OCI-M2 (cell line): ENCODE data around the gene UFD1.

Experiments
- DNase-seq: peaks from one replicate; lab custom pipeline; 2025; ENCODE audit not compliant: unreplicated experiment; lab: John Stamatoyannopoulos, UW

The UFD1 gene

GRCh38 chr22:19516378-19517170 lies 37.6 kb upstream of the UFD1 start:
- no peak for DNase-seq

GRCh38 chr22:19515654-19516377 lies 36.8 kb upstream of the UFD1 start:
- DNase-seq = no peak

- no peak for DNase-seq
These were observed 36.0 kb upstream of the UFD1 start for GRCh38 chr22:19514831-19515565.

GRCh38 chr22:19513823-19514222 lies 34.8 kb upstream of the UFD1 start:
- DNase-seq = no peak

GRCh38 chr22:19510919-19511341 lies 31.9 kb upstream of the UFD1 start:
- no peak for DNase-seq

- no peak for DNase-seq
These were observed 30.9 kb upstream of the UFD1 start for GRCh38 chr22:19509923-19510322.

GRCh38 chr22:19509191-19509590 lies 30.2 kb upstream of the UFD1 start:
- no peak for DNase-seq

GRCh38 chr22:19508024-19508776 lies 29.2 kb upstream of the UFD1 start:
- DNase-seq = no peak

- no peak for DNase-seq
These were observed 28.5 kb upstream of the UFD1 start for GRCh38 chr22:19507534-19507861.

- DNase-seq = no peak
These were observed 27.2 kb upstream of the UFD1 start for GRCh38 chr22:19506212-19506611.

- DNase-seq = no peak
These were observed 26.7 kb upstream of the UFD1 start for GRCh38 chr22:19505735-19506126.

GRCh38 chr22:19504900-19505734 lies 26.1 kb upstream of the UFD1 start:
- no peak for DNase-seq

- no peak for DNase-seq
These were observed 24.9 kb upstream of the UFD1 start for GRCh38 chr22:19503869-19504268.

- DNase-seq = no peak
These were observed 24.4 kb upstream of the UFD1 start for GRCh38 chr22:19503367-19503766.

- no peak for DNase-seq
These were observed 23.0 kb upstream of the UFD1 start for GRCh38 chr22:19501897-19502447.

- no peak for DNase-seq
These were observed 20.9 kb upstream of the UFD1 start for GRCh38 chr22:19499880-19500242.

- no peak for DNase-seq
These were observed 20.4 kb upstream of the UFD1 start for GRCh38 chr22:19499236-19499879.

GRCh38 chr22:19498866-19499190 lies 19.8 kb upstream of the UFD1 start:
- DNase-seq = no peak

GRCh38 chr22:19498154-19498865 lies 19.3 kb upstream of the UFD1 start:
- no peak for DNase-seq
